CD4-positive, alpha-beta memory T cell (primary cell): ENCODE measurements around the gene CEACAM6. TPM values are rescaled to one million over a fixed set of nuclear protein-coding genes. Genes with fewer than 3 reads are reported as not detected.
A peak's percentile ranks its signal among the peaks of the same experiment; 100 is the strongest.
"Not testable (repeated sequence)": the region's sequence is repeated elsewhere in the genome, so short reads cannot be mapped to it uniquely, and the experiment has no call there.

ENCODE experiments used
- CTCF ChIA-PET: fragments of 350-600 bp; sonication (Branson Sonifier 250); formaldehyde crosslinking; loops from one replicate; lab custom pipeline; 2021; ENCODE audit warnings: inconsistent platforms; ENCODE audit not compliant: partially characterized antibody; lab: Charles Lee
- POLR2A ChIA-PET: fragments of 350-600 bp; sonication (Branson Sonifier 250); formaldehyde crosslinking; loops from one replicate; lab custom pipeline; 2021; ENCODE audit not compliant: partially characterized antibody; lab: Charles Lee
- DNase-seq, 5 donors: peaks; one replicate each; pipeline versions ENCODE4 v3.0.0 to v3.0.0-alpha.2; 2020 to 2022; ENCODE audit warnings: mixed read lengths in 1 of 5
- H3K27ac ChIP-seq: one replicate; pipeline ENCODE4 v1.7.0; 2013; ENCODE audit warnings: low read depth, low read length
- H3K27me3 ChIP-seq: 2 replicates; pipeline ENCODE4 v1.7.0; 2013; ENCODE audit warnings: mild to moderate bottlenecking, low read length, moderate library complexity; ENCODE audit not compliant: insufficient read depth
- H3K36me3 ChIP-seq: 2 replicates; pipeline ENCODE4 v1.7.0; 2013; ENCODE audit warnings: mild to moderate bottlenecking, low read length, moderate library complexity; ENCODE audit not compliant: insufficient read depth
- H3K4me1 ChIP-seq: 2 replicates; pipeline ENCODE4 v1.7.0; 2013; ENCODE audit warnings: mild to moderate bottlenecking, low read length, moderate library complexity; ENCODE audit not compliant: insufficient read depth
- H3K4me3 ChIP-seq, 2 donors: one replicate each; pipeline ENCODE4 v1.7.0; 2013; ENCODE audit warnings: low read length in 2 of 2, mild to moderate bottlenecking in 1 of 2
- H3K9me3 ChIP-seq, 2 donors: one replicate each; pipeline ENCODE4 v1.7.0; 2013; ENCODE audit warnings: low read length in 2 of 2, control low read depth in 1 of 2; ENCODE audit not compliant: control insufficient read depth in 1 of 2
- H3K27ac Mint-ChIP-seq, 7 donors: one replicate each; pipeline ENCODE4 v1.8.0; 2020 to 2021; ENCODE audit warnings: mixed read lengths in 7 of 7, mild to moderate bottlenecking in 6 of 7, inconsistent platforms in 3 of 7, moderate library complexity in 3 of 7
- H3K27me3 Mint-ChIP-seq, 2 donors: one replicate each; pipeline ENCODE4 v1.8.0; 2020 to 2021; ENCODE audit warnings: mixed read lengths in 2 of 2
- H3K36me3 Mint-ChIP-seq, 2 donors: one replicate each; pipeline ENCODE4 v1.8.0; 2020 to 2021; ENCODE audit warnings: mixed read lengths in 2 of 2, inconsistent platforms in 1 of 2, mild to moderate bottlenecking in 1 of 2
- H3K4me1 Mint-ChIP-seq, 4 donors: one replicate each; pipeline ENCODE4 v1.8.0; 2020 to 2021; ENCODE audit warnings: mixed read lengths in 4 of 4, mild to moderate bottlenecking in 1 of 4
- H3K4me3 Mint-ChIP-seq, 8 donors: one replicate each; pipeline ENCODE4 v1.8.0; 2020 to 2021; ENCODE audit warnings: mixed read lengths in 8 of 8, mild to moderate bottlenecking in 7 of 8, moderate library complexity in 6 of 8, inconsistent platforms in 3 of 8
- H3K9me3 Mint-ChIP-seq, 8 donors: one replicate each; pipeline ENCODE4 v1.8.0; 2020 to 2021; ENCODE audit warnings: mixed read lengths in 8 of 8, mild to moderate bottlenecking in 5 of 8, inconsistent platforms in 3 of 8, moderate library complexity in 1 of 8
- intact Hi-C: fragments of 100-400 bp; cut with micrococcal nuclease; formaldehyde crosslinking; loops from one replicate; pipeline ENCODE4 v1.15.1; 2023
- polyA plus RNA-seq, 2 donors: library from polyadenylated mRNA; unstranded; fragments of 300-500 nt; fragmentation: Illumina TruSeq; gene quantifications; one replicate each; pipeline ENCODE4 v1.2.3, GENCODE V29; 2021
- total RNA-seq, 2 experiments: library from RNA; stranded (reverse); gene quantifications; one replicate each; pipeline ENCODE4 v1.2.3, GENCODE V29; 2021

Gene CEACAM6
- total RNA-seq = not detected
- not detected for polyA plus RNA-seq

DNA sequence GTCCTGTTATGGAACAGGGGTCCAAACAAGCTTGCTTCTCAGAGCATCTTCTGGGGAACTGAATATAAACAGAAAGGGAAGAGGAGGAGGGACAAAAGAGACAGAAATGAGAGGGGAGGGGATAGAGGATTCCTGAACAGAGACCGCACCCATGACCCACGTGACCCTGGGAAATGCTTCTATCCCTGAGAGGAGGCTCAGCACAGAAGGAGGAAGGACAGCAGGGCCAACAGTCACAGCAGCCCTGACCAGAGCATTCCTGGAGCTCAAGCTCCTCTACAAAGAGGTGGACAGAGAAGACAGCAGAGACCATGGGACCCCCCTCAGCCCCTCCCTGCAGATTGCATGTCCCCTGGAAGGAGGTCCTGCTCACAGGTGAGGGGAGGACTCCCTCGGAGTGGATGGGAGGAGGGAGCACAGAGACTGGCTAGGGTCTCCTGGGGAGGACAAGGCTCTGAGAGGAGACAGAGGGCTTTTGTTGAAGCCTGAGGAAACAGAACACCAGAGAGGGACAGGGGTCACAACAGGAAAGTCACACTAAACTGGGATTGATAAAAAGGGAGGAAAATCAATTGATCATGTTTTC, at the start of gene CEACAM6:
Gene CEACAM6 (plus strand): TSS at position 203 of the 586 bp plus-strand sequence. CDS start 109 bp downstream, at position 312.
- intact Hi-C loops = no loop called here

DNA sequence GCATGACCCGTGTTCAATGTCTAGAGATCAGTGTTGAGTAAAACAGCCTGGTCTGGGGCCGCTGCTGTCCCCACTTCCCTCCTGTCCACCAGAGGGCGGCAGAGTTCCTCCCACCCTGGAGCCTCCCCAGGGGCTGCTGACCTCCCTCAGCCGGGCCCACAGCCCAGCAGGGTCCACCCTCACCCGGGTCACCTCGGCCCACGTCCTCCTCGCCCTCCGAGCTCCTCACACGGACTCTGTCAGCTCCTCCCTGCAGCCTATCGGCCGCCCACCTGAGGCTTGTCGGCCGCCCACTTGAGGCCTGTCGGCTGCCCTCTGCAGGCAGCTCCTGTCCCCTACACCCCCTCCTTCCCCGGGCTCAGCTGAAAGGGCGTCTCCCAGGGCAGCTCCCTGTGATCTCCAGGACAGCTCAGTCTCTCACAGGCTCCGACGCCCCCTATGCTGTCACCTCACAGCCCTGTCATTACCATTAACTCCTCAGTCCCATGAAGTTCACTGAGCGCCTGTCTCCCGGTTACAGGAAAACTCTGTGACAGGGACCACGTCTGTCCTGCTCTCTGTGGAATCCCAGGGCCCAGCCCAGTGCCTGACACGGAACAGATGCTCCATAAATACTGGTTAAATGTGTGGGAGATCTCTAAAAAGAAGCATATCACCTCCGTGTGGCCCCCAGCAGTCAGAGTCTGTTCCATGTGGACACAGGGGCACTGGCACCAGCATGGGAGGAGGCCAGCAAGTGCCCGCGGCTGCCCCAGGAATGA, 48.4 kb upstream of the CEACAM6 start:
- Mint-ChIP-seq H3K4me3 (peak overlapping the region; percentile 63 to 85 (median 78)), H3K9me3 (peaks cover 0 to 2% (median 0%) of the 10 kb centered on the region in 8 donors), H3K4me1 (peaks cover 3 to 6% (median 6%) of the 10 kb centered on the region in 4 donors), H3K36me3 (no peaks in the 10 kb centered on the region), H3K27ac (no peak overlapping the region), H3K27me3 (peaks cover 17 to 31% of the 10 kb centered on the region in 2 donors)
- no peaks in the 10 kb centered on the region for H3K9me3 ChIP-seq
- intact Hi-C loops = loop anchor here (1.0 kb wide), 2 partner anchors 39 to 78 kb away; no protein-coding TSS in a partner anchor
- no peak overlapping the region for H3K27ac ChIP-seq
- CTCF ChIA-PET = interaction anchor here (0.6 to 2.5 kb wide), 29 partner anchors 9 to 258 kb away, joined by 3 to 11 read pairs (median 4); partner anchors contain the start of gene CEACAM7
- H3K27me3 ChIP-seq = peaks cover 5% of the 10 kb centered on the region
- POLR2A ChIA-PET = no interaction called here
- H3K36me3 ChIP-seq = no peaks in the 10 kb centered on the region
- H3K4me3 ChIP-seq = peak overlapping the region; percentile 29 to 45
- H3K4me1 ChIP-seq = no peaks in the 10 kb centered on the region
- peak; percentile 68 to 80 (median 74) for DNase-seq

More for the DNA sequence above, at the start of gene CEACAM6:
- no peaks in the 10 kb centered on the region for H3K9me3 Mint-ChIP-seq
- no peaks in the 10 kb centered on the region for H3K9me3 ChIP-seq
- H3K4me1 ChIP-seq = peaks cover 3% of the 10 kb centered on the region
- peaks cover 29 to 35% of the 10 kb centered on the region in 2 donors for H3K27me3 Mint-ChIP-seq
- H3K4me1 Mint-ChIP-seq = peaks cover 3 to 5% (median 4%) of the 10 kb centered on the region in 4 donors
- no peak within 1 kb of the TSS for H3K4me3 Mint-ChIP-seq
- H3K27ac Mint-ChIP-seq = peak within 1 kb of the TSS in 2 of 7 donors; percentile 25 to 70
- no peaks in the 10 kb centered on the region for H3K36me3 ChIP-seq
- no peaks in the 10 kb centered on the region for H3K36me3 Mint-ChIP-seq
- H3K4me3 ChIP-seq = no peak within 1 kb of the TSS
- no peak within 1 kb of the TSS for H3K27ac ChIP-seq
- ChIA-PET CTCF (interaction anchor here (2.4 to 6.7 kb wide), 5 partner anchors 10 to 29 kb away, joined by 16 to 167 read pairs (median 39); no protein-coding TSS in a partner anchor), POLR2A (no interaction called here)
- DNase-seq = no peak
- H3K27me3 ChIP-seq = peaks cover 7% of the 10 kb centered on the region

DNA sequence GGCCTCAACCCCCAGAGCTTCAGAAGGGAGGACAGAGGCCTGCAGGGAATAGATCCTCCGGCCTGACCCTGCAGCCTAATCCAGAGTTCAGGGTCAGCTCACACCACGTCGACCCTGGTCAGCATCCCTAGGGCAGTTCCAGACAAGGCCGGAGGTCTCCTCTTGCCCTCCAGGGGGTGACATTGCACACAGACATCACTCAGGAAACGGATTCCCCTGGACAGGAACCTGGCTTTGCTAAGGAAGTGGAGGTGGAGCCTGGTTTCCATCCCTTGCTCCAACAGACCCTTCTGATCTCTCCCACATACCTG, 47.9 kb upstream of the CEACAM6 start:
- Histone ChIP-seq H3K4me3 (no peak overlapping the region), H3K4me1 (no peaks in the 10 kb centered on the region), H3K27ac (no peak overlapping the region), H3K27me3 (peaks cover 5% of the 10 kb centered on the region), H3K36me3 (no peaks in the 10 kb centered on the region), H3K9me3 (no peaks in the 10 kb centered on the region)
- H3K27me3 Mint-ChIP-seq = peaks cover 17 to 32% of the 10 kb centered on the region in 2 donors
- ChIA-PET POLR2A (no interaction called here), CTCF (interaction anchor here (0.6 to 2.5 kb wide), 26 partner anchors 9 to 258 kb away, joined by 3 to 11 read pairs (median 4); partner anchors contain the start of gene CEACAM7)
- no peak for DNase-seq
- no peaks in the 10 kb centered on the region for H3K36me3 Mint-ChIP-seq
- H3K27ac Mint-ChIP-seq = no peak overlapping the region
- H3K9me3 Mint-ChIP-seq = peaks cover 0 to 2% (median 0%) of the 10 kb centered on the region in 8 donors
- peaks cover 3 to 6% (median 6%) of the 10 kb centered on the region in 4 donors for H3K4me1 Mint-ChIP-seq
- no peak overlapping the region for H3K4me3 Mint-ChIP-seq
- intact Hi-C loops = loop anchor here (1.0 kb wide), 2 partner anchors 39 to 78 kb away; no protein-coding TSS in a partner anchor

DNA sequence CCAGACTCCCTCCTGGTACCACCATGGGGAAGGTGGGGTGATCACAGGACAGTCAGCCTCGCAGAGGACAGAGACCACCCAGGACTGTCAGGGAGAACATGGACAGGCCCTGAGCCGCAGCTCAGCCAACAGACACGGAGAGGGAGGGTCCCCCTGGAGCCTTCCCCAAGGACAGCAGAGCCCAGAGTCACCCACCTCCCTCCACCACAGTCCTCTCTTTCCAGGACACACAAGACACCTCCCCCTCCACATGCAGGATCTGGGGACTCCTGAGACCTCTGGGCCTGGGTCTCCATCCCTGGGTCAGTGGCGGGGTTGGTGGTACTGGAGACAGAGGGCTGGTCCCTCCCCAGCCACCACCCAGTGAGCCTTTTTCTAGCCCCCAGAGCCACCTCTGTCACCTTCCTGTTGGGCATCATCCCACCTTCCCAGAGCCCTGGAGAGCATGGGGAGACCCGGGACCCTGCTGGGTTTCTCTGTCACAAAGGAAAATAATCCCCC, 47.4 kb upstream of the CEACAM6 start:
- H3K9me3 ChIP-seq = no peaks in the 10 kb centered on the region
- no peak overlapping the region for H3K27ac Mint-ChIP-seq

DNA sequence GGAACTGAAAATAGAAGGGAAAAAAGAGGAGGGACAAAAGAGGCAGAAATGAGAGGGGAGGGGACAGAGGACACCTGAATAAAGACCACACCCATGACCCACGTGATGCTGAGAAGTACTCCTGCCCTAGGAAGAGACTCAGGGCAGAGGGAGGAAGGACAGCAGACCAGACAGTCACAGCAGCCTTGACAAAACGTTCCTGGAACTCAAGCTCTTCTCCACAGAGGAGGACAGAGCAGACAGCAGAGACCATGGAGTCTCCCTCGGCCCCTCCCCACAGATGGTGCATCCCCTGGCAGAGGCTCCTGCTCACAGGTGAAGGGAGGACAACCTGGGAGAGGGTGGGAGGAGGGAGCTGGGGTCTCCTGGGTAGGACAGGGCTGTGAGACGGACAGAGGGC, 46.8 kb upstream of the CEACAM6 start, which contains the start of gene CEACAM5:
Gene CEACAM5 (plus strand): TSS at position 146 of the 400 bp plus-strand sequence. CDS start 106 bp downstream, at position 252.
- Mint-ChIP-seq H3K36me3 (no peaks in the 10 kb centered on the region), H3K27me3 (peaks cover 19 to 34% of the 10 kb centered on the region in 2 donors), H3K4me3 (no peak within 1 kb of the TSS), H3K9me3 (peaks cover 0 to 2% (median 0%) of the 10 kb centered on the region in 8 donors), H3K27ac (peak within 1 kb of the TSS in 1 of 7 donors; percentile 18), H3K4me1 (peaks cover 3 to 6% (median 6%) of the 10 kb centered on the region in 4 donors)
- no peak for DNase-seq
- Histone ChIP-seq H3K9me3 (no peaks in the 10 kb centered on the region), H3K4me1 (no peaks in the 10 kb centered on the region), H3K27ac (no peak within 1 kb of the TSS), H3K36me3 (no peaks in the 10 kb centered on the region), H3K4me3 (no peak within 1 kb of the TSS), H3K27me3 (peaks cover 5% of the 10 kb centered on the region)
- intact Hi-C loops = no loop called here
- ChIA-PET POLR2A (no interaction called here), CTCF (no interaction called here)

More for the DNA sequence above, 47.4 kb upstream of the CEACAM6 start:
- Mint-ChIP-seq H3K4me3 (no peak overlapping the region), H3K36me3 (no peaks in the 10 kb centered on the region), H3K27me3 (peaks cover 17 to 36% of the 10 kb centered on the region in 2 donors), H3K4me1 (peaks cover 3 to 6% (median 6%) of the 10 kb centered on the region in 4 donors), H3K9me3 (peaks cover 0 to 2% (median 0%) of the 10 kb centered on the region in 8 donors)
- POLR2A ChIA-PET = no interaction called here
- DNase-seq = no peak
- CTCF ChIA-PET = interaction anchor here (1.1 to 2.5 kb wide), 6 partner anchors 10 to 84 kb away, joined by 4 to 8 read pairs (median 6); partner anchors contain the start of gene CEACAM7
- intact Hi-C loops = loop anchor here (1.0 kb wide), 2 partner anchors 38 to 77 kb away; no protein-coding TSS in a partner anchor
- Histone ChIP-seq H3K27me3 (peaks cover 5% of the 10 kb centered on the region), H3K4me1 (no peaks in the 10 kb centered on the region), H3K27ac (no peak overlapping the region), H3K36me3 (no peaks in the 10 kb centered on the region), H3K4me3 (no peak overlapping the region)

DNA sequence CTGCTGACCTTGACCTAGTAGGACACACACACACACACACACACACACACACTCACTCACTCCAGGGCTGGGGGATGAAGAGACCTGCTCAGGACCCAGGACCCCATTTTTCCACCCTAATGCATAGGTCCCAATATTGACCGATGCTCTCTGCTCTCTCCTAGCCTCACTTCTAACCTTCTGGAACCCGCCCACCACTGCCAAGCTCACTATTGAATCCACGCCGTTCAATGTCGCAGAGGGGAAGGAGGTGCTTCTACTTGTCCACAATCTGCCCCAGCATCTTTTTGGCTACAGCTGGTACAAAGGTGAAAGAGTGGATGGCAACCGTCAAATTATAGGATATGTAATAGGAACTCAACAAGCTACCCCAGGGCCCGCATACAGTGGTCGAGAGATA, 45.8 kb upstream of the CEACAM6 start:
- H3K36me3 Mint-ChIP-seq, H3K36me3 ChIP-seq, H3K9me3 ChIP-seq, H3K4me1 Mint-ChIP-seq, H3K4me1 ChIP-seq, intact Hi-C loops, H3K4me3 Mint-ChIP-seq, H3K27me3 ChIP-seq, POLR2A ChIA-PET, H3K4me3 ChIP-seq, H3K27ac Mint-ChIP-seq, DNase-seq, H3K9me3 Mint-ChIP-seq, H3K27ac ChIP-seq, CTCF ChIA-PET: not testable (repeated sequence)
- peaks cover 24 to 38% of the 10 kb centered on the region in 2 donors for H3K27me3 Mint-ChIP-seq
